GM18511 (cell line): ENCODE results near the gene LLGL2.
"Not testable (repeated sequence)": the region's sequence is repeated elsewhere in the genome, so short reads cannot be mapped to it uniquely, and the experiment has no call there.

Experiments used
- ATAC-seq: cut with Tn5 transposase; IDR thresholded peaks from one replicate; pipeline ENCODE4 v1.9.1; 2021; ENCODE audit warnings: mild to moderate bottlenecking, moderate library complexity; ENCODE audit not compliant: unreplicated experiment

LLGL2 gene

GRCh38 chr17:75524970-75525805, at the start of gene LLGL2:
Gene LLGL2, plus strand, starts transcription at chr17:75525697. Its CDS starts 17,730 bp downstream, at chr17:75543427.
- ATAC-seq: peak; percentile 80

- no peak for ATAC-seq
Measured at GRCh38 chr17:75475851-75476250, 49.6 kb upstream of the LLGL2 start.

- ATAC-seq: no peak
Measured at GRCh38 chr17:75476271-75476671, 49.2 kb upstream of the LLGL2 start.

GRCh38 chr17:75476752-75477489, 48.6 kb upstream of the LLGL2 start:
- no peak for ATAC-seq

GRCh38 chr17:75477490-75477862, 48.0 kb upstream of the LLGL2 start:
- ATAC-seq: not testable (repeated sequence)

- no peak for ATAC-seq
Measured at GRCh38 chr17:75478508-75478907, 47.0 kb upstream of the LLGL2 start.

- no peak for ATAC-seq
Measured at GRCh38 chr17:75480281-75480680, 45.2 kb upstream of the LLGL2 start.

GRCh38 chr17:75481194-75482068, 44.1 kb upstream of the LLGL2 start:
- no peak for ATAC-seq

- ATAC-seq: no peak
Measured at GRCh38 chr17:75482098-75482942, 43.2 kb upstream of the LLGL2 start.

GRCh38 chr17:75485688-75486087, 39.8 kb upstream of the LLGL2 start:
- ATAC-seq: no peak

- ATAC-seq: no peak
Measured at GRCh38 chr17:75486151-75486550, 39.3 kb upstream of the LLGL2 start.

GRCh38 chr17:75486951-75487350, 38.5 kb upstream of the LLGL2 start:
- no peak for ATAC-seq

GRCh38 chr17:75487351-75488070, 38.0 kb upstream of the LLGL2 start:
- no peak for ATAC-seq

- ATAC-seq: no peak
Measured at GRCh38 chr17:75488693-75489510, 36.6 kb upstream of the LLGL2 start.

GRCh38 chr17:75489511-75489955, 36.0 kb upstream of the LLGL2 start:
- ATAC-seq: no peak

GRCh38 chr17:75490173-75490743, 35.2 kb upstream of the LLGL2 start:
- no peak for ATAC-seq

- no peak for ATAC-seq
Measured at GRCh38 chr17:75490953-75491649, 34.4 kb upstream of the LLGL2 start.

- no peak for ATAC-seq
Measured at GRCh38 chr17:75491680-75492079, 33.8 kb upstream of the LLGL2 start.
